Measurements from ENCODE around the gene DLGAP1. TPM values are rescaled to one million over a fixed set of nuclear protein-coding genes. Genes with fewer than 3 reads are reported as not detected.

Gene DLGAP1
- total and polyA plus RNA-seq, 10 of the 15 experiments (the other 5 are each of a cell fraction or from before 2014, with no cell fraction given), result 0.23 to 27.6 (median 1.9) TPM

GRCh38 chr18:3514312-3515216, 940.5 kb downstream of the DLGAP1 start:
- Histone ChIP-seq H4K20me1 (ENCODE audit: control insufficient read depth, insufficient read depth) (no peaks in the 10 kb centered on the region), H3K27ac (ENCODE audit: control insufficient read depth, insufficient read depth) (no peak overlapping the region), H3K4me2 (ENCODE audit: control insufficient read depth, insufficient read depth) (0 out of 2 replicates have a peak overlapping the region, but pooled peaks have one; percentile 50), H3K36me3 (ENCODE audit: control insufficient read depth in 2 of 2, insufficient read depth in 2 of 2, low read length in 1 of 2) (no peaks in the 10 kb centered on the region), H3K9ac (ENCODE audit: control insufficient read depth, insufficient read depth, low read length) (no peak overlapping the region), H3K4me3 (no peak overlapping the region), H2AFZ (ENCODE audit: control insufficient read depth, low read depth, low read length) (no peak overlapping the region), H3K9me3 (replicated peaks; ENCODE audit: control insufficient read depth, insufficient read depth, low read length) (no peaks in the 10 kb centered on the region; the same call in 2 of the 3 replicates), H3K4me1 (ENCODE audit: control insufficient read depth, insufficient read depth, low read length) (peaks cover 9% of the 10 kb centered on the region), H3K79me2 (ENCODE audit: control insufficient read depth, insufficient read depth, low read length) (no peaks in the 10 kb centered on the region), H3K27me3 (replicated peaks in 1 of 2; ENCODE audit: control insufficient read depth in 2 of 2, insufficient read depth in 2 of 2, low read length in 1 of 2) (no peaks in the 10 kb centered on the region)
- RAD21 ChIA-PET (ENCODE audit: unreplicated experiment), result interaction anchor here (0.6 to 0.8 kb wide), 2 partner anchors 62 to 88 kb away, joined by 3 to 4 read pairs; no protein-coding TSS in a partner anchor
- POLR2A ChIA-PET, result interaction anchor here (0.7 kb wide), 1 partner anchor 42 kb away, joined by 8 read pairs; no protein-coding TSS in a partner anchor
- no TSS peak for BruUV-seq (replicated peaks)
- 65% methylated on average over 15 of the region's 15 CpGs for WGBS (ENCODE audit: insufficient coverage, insufficient replicate concordance, low lambda C conversion rate, missing lambda C conversion rate)
- CTCF ChIA-PET, result interaction anchor here (2.5 kb wide), 1 partner anchor 71 kb away, joined by 11 read pairs; no protein-coding TSS in a partner anchor
- FAIRE-seq (no peak), DNase-seq (ENCODE audit: low read depth, low spot score) (no peak), ATAC-seq (no peak; the same call in 2 of the 3 replicates)
- TF ChIP-seq LARP7 (IDR thresholded peaks at IDR 0.05), result no peak
- no peak for TF ChIP-seq STAT3 (IDR thresholded peaks at IDR 0.05; ENCODE audit: low read depth, low read length)
- no peak for TF ChIP-seq RAD21 (IDR thresholded peaks at IDR 0.05; ENCODE audit: insufficient read depth, low read depth, low read length)
- TF ChIP-seq, protein P1, sequence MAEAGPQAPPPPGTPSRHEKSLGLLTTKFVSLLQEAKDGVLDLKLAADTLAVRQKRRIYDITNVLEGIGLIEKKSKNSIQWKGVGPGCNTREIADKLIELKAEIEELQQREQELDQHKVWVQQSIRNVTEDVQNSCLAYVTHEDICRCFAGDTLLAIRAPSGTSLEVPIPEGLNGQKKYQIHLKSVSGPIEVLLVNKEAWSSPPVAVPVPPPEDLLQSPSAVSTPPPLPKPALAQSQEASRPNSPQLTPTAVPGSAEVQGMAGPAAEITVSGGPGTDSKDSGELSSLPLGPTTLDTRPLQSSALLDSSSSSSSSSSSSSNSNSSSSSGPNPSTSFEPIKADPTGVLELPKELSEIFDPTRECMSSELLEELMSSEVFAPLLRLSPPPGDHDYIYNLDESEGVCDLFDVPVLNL (IDR thresholded peaks at IDR 0.05; ENCODE audit: low read depth, low read length), result no peak
- TF ChIP-seq ZNF687 (IDR thresholded peaks at IDR 0.05), result no peak
- no peak for TF ChIP-seq GATAD2B (conservative IDR thresholded peaks at IDR 0.05; ENCODE audit: low read depth)
- TF ChIP-seq CBFB (IDR thresholded peaks at IDR 0.05; ENCODE audit: low read depth), result no peak
- TF ChIP-seq RUNX3 (IDR thresholded peaks at IDR 0.05; ENCODE audit: low read length), result no peak
- TF ChIP-seq IKZF2 (IDR thresholded peaks at IDR 0.05), result no peak
- no peak for TF ChIP-seq NR2C2 (IDR thresholded peaks at IDR 0.05; ENCODE audit: borderline replicate concordance, control insufficient read depth, insufficient read length, low read depth)
- TF ChIP-seq SREBF1 (IDR thresholded peaks at IDR 0.05; ENCODE audit: low read length), result no peak
- TF ChIP-seq FOXK2 (IDR thresholded peaks at IDR 0.05), result no peak
- no peak for TF ChIP-seq NFYB (IDR thresholded peaks at IDR 0.05; ENCODE audit: insufficient read depth, low read depth, low read length)
- TF ChIP-seq RELA (IDR thresholded peaks at IDR 0.05; ENCODE audit: borderline replicate concordance, partially characterized antibody), result no peak
- TF ChIP-seq SREBF2 (IDR thresholded peaks at IDR 0.05; ENCODE audit: low read length), result no peak
- TF ChIP-seq HCFC1 (IDR thresholded peaks at IDR 0.05; ENCODE audit: low read length), result no peak
- TF ChIP-seq MEF2B (IDR thresholded peaks at IDR 0.05; ENCODE audit: partially characterized antibody, poor library complexity, severe bottlenecking), result no peak
- in situ Hi-C loops (cut with MboI) (no loop called here), intact Hi-C loops (cut with micrococcal nuclease; ENCODE audit: unreplicated experiment) (no loop called here)
- SMC1A ChIA-PET (ENCODE audit: uncharacterized antibody, unreplicated experiment), result interaction anchor here (1.7 to 3.1 kb wide), 4 partner anchors 12 to 60 kb away, joined by 5 to 13 read pairs (median 8); no protein-coding TSS in a partner anchor
